Choroid plexus epithelial cell (primary cell): Measurements from ENCODE around the gene C2orf42.

Source experiments
- DNase-seq: peaks from one replicate; pipeline ENCODE4 v3.0.0-alpha.2; 2010; ENCODE audit warnings: low read depth
- H3K4me3 ChIP-seq: 2 replicates; pipeline ENCODE4 v1.5.1; 2011; ENCODE audit warnings: low read depth, mild to moderate bottlenecking, control low read depth, low read length, moderate library complexity
- CTCF ChIP-seq: conservative IDR thresholded peaks from 2 replicates; pipeline ENCODE4 v1.5.1; 2011; ENCODE audit warnings: low read depth, mild to moderate bottlenecking, control low read depth, inconsistent platforms, low read length, moderate library complexity

C2orf42 gene

GRCh38 chr2:70212298-70212932 is 21.6 kb upstream of the C2orf42 start:
- no peak overlapping the region for H3K4me3 ChIP-seq
- TF ChIP-seq CTCF: no peak
- peak; percentile 13 for DNase-seq

- no peak for TF ChIP-seq CTCF
- no peak for DNase-seq
- H3K4me3 ChIP-seq: no peak overlapping the region
Measured at GRCh38 chr2:70211595-70211994, 20.8 kb upstream of the C2orf42 start.

- H3K4me3 ChIP-seq: no peak overlapping the region
- DNase-seq: no peak
- no peak for TF ChIP-seq CTCF
Measured at GRCh38 chr2:70204452-70204851, 13.6 kb upstream of the C2orf42 start.

- H3K4me3 ChIP-seq: no peak overlapping the region
- no peak for TF ChIP-seq CTCF
- DNase-seq: no peak
Measured at GRCh38 chr2:70203086-70203485, 12.3 kb upstream of the C2orf42 start.

- H3K4me3 ChIP-seq: no peak overlapping the region
- DNase-seq: no peak
- no peak for TF ChIP-seq CTCF
Measured at GRCh38 chr2:70202236-70202806, 11.5 kb upstream of the C2orf42 start.

- H3K4me3 ChIP-seq: no peak overlapping the region
- TF ChIP-seq CTCF: no peak
- DNase-seq: no peak
Measured at GRCh38 chr2:70201831-70202230, 11.0 kb upstream of the C2orf42 start.

- TF ChIP-seq CTCF: no peak
- no peak for DNase-seq
- H3K4me3 ChIP-seq: no peak overlapping the region
Measured at GRCh38 chr2:70201225-70201768, 10.5 kb upstream of the C2orf42 start.
